Muscle of back (tissue), 11 donors: ENCODE measurements around the gene TMPRSS13. TPM values are rescaled to one million over a fixed set of nuclear protein-coding genes. Genes with fewer than 3 reads are reported as not detected.
A peak's percentile ranks its signal among the peaks of the same experiment; 100 is the strongest.
"Not testable (repeated sequence)": the region's sequence is repeated elsewhere in the genome, so short reads cannot be mapped to it uniquely, and the experiment has no call there.

ENCODE experiments used
- DNase-seq, 3 donors: peaks; one replicate each; pipeline versions ENCODE4 v3.0.0 to v3.0.0-alpha.2; 2013
- polyA plus RNA-seq, 10 donors: library from polyadenylated mRNA; unstranded; fragments of 120-200 nt; gene quantifications; one replicate each; pipeline ENCODE4 v1.2.1, GENCODE V29; 2013; ENCODE audit not compliant: insufficient read length in 10 of 10

Gene TMPRSS13
- polyA plus RNA-seq, 10 donors, result 0.10 to 2.0 (median 0.13) TPM; not detected in 3

GRCh38 chr11:117950993-117951961, 22.1 kb upstream of the TMPRSS13 start:
- DNase-seq, result no peak

- no peak for DNase-seq
Observed at GRCh38 chr11:117950301-117950700, 21.1 kb upstream of the TMPRSS13 start.

GRCh38 chr11:117949062-117949461, 19.9 kb upstream of the TMPRSS13 start:
- DNase-seq, result no peak

- not testable (repeated sequence) for DNase-seq
Observed at GRCh38 chr11:117948466-117948865, 19.3 kb upstream of the TMPRSS13 start.

- DNase-seq, result not testable (repeated sequence)
Observed at GRCh38 chr11:117947751-117948150, 18.5 kb upstream of the TMPRSS13 start.

- DNase-seq, result peak; percentile 88 to 93 (median 91)
Observed at GRCh38 chr11:117946842-117947526, 17.8 kb upstream of the TMPRSS13 start.

- DNase-seq, result no peak
Observed at GRCh38 chr11:117946156-117946841, 17.1 kb upstream of the TMPRSS13 start.

GRCh38 chr11:117945047-117945810, 16.0 kb upstream of the TMPRSS13 start:
- DNase-seq, result no peak

GRCh38 chr11:117944554-117944953, 15.4 kb upstream of the TMPRSS13 start:
- DNase-seq, result no peak

GRCh38 chr11:117941976-117942654, 12.9 kb upstream of the TMPRSS13 start:
- DNase-seq, result no peak

- no peak for DNase-seq
Observed at GRCh38 chr11:117941163-117941707, 12.0 kb upstream of the TMPRSS13 start.

- no peak for DNase-seq
Observed at GRCh38 chr11:117940736-117941135, 11.5 kb upstream of the TMPRSS13 start.

- no peak for DNase-seq
Observed at GRCh38 chr11:117936973-117937372, 7.8 kb upstream of the TMPRSS13 start.

GRCh38 chr11:117934526-117935307, 5.5 kb upstream of the TMPRSS13 start:
- DNase-seq, result no peak

GRCh38 chr11:117933930-117934329, 4.7 kb upstream of the TMPRSS13 start:
- no peak for DNase-seq

- DNase-seq, result no peak
Observed at GRCh38 chr11:117933475-117933874, 4.3 kb upstream of the TMPRSS13 start.

GRCh38 chr11:117932947-117933346, 3.7 kb upstream of the TMPRSS13 start:
- peak in 1 of 3 donors; percentile 32 for DNase-seq

- no peak for DNase-seq
Observed at GRCh38 chr11:117932426-117932825, 3.2 kb upstream of the TMPRSS13 start.

GRCh38 chr11:117931971-117932370, 2.8 kb upstream of the TMPRSS13 start:
- DNase-seq, result no peak
